IMR-90 (cell line): ENCODE measurements around the gene RGS9. TPM values are rescaled to one million over a fixed set of nuclear protein-coding genes. Genes with fewer than 3 reads are reported as not detected.
A peak's percentile ranks its signal among the peaks of the same experiment; 100 is the strongest.

Source experiments
- ATAC-seq: fragments of 200-7000 bp; cut with Tn5 transposase; 2 replicates; pipeline ENCODE4 v1.9.1; 2020; ENCODE audit warnings: low read depth, mild to moderate bottlenecking, moderate library complexity
- BruUV-seq: library from RNA; stranded (reverse); fragments of 400-500 nt; replicated peaks from 2 replicates; lab custom pipeline; 2021; lab: Mats Ljungman, UMichigan
- CTCF ChIA-PET: fragments of 300-600 bp; formaldehyde crosslinking; extraction: SDS; loops from one replicate; lab custom pipeline; 2021; ENCODE audit warnings: antibody characterized with exemption; lab: Yijun Ruan, JAX
- POLR2A ChIA-PET: fragments of 300-600 bp; sonication (Branson Sonifier 250); formaldehyde crosslinking; loops from one replicate; lab custom pipeline; 2022; ENCODE audit warnings: antibody characterized with exemption; ENCODE audit not compliant: unreplicated experiment; lab: Charles Lee
- DNase-seq: peaks from one replicate; pipeline ENCODE4 v3.0.0; 2013
- H2AFZ ChIP-seq: replicated peaks from 2 replicates; pipeline ENCODE3; 2013; ENCODE audit warnings: low read length, mild to moderate bottlenecking; ENCODE audit not compliant: poor library complexity
- H2AK5ac ChIP-seq: 2 replicates; pipeline ENCODE4 v1.6.1; 2013; ENCODE audit warnings: low read depth, low read length, inconsistent platforms
- H2AK9ac ChIP-seq: replicated peaks from 2 replicates; pipeline ENCODE3; 2013; ENCODE audit warnings: mild to moderate bottlenecking, low read depth, low read length, moderate library complexity; ENCODE audit not compliant: poor library complexity
- H2BK120ac ChIP-seq: 2 replicates; pipeline ENCODE4 v1.6.1; 2013; ENCODE audit warnings: low read depth, low read length, inconsistent platforms
- H2BK15ac ChIP-seq: 3 replicates; pipeline ENCODE4 v1.6.1; 2013; ENCODE audit warnings: low read depth, low read length, inconsistent platforms
- H2BK20ac ChIP-seq: 2 replicates; pipeline ENCODE4 v1.6.1; 2013; ENCODE audit warnings: low read depth, mild to moderate bottlenecking, inconsistent platforms, low read length, moderate library complexity
- H2BK5ac ChIP-seq: 2 replicates; pipeline ENCODE4 v1.6.1; 2013; ENCODE audit warnings: mild to moderate bottlenecking, low read depth, low read length, inconsistent platforms; ENCODE audit not compliant: poor library complexity, severe bottlenecking
- H3K14ac ChIP-seq: replicated peaks from 2 replicates; pipeline ENCODE4 v1.6.1; 2013; ENCODE audit warnings: low read depth, low read length, inconsistent platforms
- H3K18ac ChIP-seq: 2 replicates; pipeline ENCODE4 v1.6.1; 2013; ENCODE audit warnings: low read depth, low read length, control low read depth
- H3K23ac ChIP-seq: 2 replicates; pipeline ENCODE4 v1.6.1; 2013; ENCODE audit warnings: low read depth, low read length, inconsistent platforms
- H3K27ac ChIP-seq: 2 replicates; pipeline ENCODE4 v1.5.1; 2013; ENCODE audit warnings: mild to moderate bottlenecking, control low read depth, low read length; ENCODE audit not compliant: insufficient read depth
- H3K27me3 ChIP-seq: 2 replicates; pipeline ENCODE4 v1.6.1; 2013; ENCODE audit warnings: low read length; ENCODE audit not compliant: control insufficient read depth, insufficient read depth
- H3K36me3 ChIP-seq: 2 replicates; pipeline ENCODE4 v1.6.1; 2013; ENCODE audit warnings: low read length, mixed read lengths; ENCODE audit not compliant: control insufficient read depth, insufficient read depth
- H3K4ac ChIP-seq: 2 replicates; pipeline ENCODE4 v1.6.1; 2013; ENCODE audit warnings: low read depth, low read length, inconsistent platforms
- H3K4me1 ChIP-seq: 2 replicates; pipeline ENCODE4 v1.6.1; 2013; ENCODE audit warnings: low read length, mixed read lengths; ENCODE audit not compliant: control insufficient read depth, insufficient read depth
- H3K4me2 ChIP-seq: 2 replicates; pipeline ENCODE4 v1.6.1; 2013; ENCODE audit warnings: low read depth, mild to moderate bottlenecking, control low read depth, low read length, moderate library complexity
- H3K4me3 ChIP-seq: 2 replicates; pipeline ENCODE4 v1.5.1; 2013; ENCODE audit warnings: low read depth, mild to moderate bottlenecking, control low read depth, low read length, moderate library complexity; ENCODE audit not compliant: insufficient read depth
- H3K56ac ChIP-seq: 2 replicates; pipeline ENCODE4 v1.6.1; 2013; ENCODE audit warnings: low read length, inconsistent platforms; ENCODE audit not compliant: insufficient read depth; ENCODE audit errors: extremely low read depth
- H3K79me1 ChIP-seq, 2 experiments: 2 replicates each; pipeline ENCODE4 v1.6.1; 2013; ENCODE audit warnings: low read length in 2 of 2, inconsistent platforms in 1 of 2, low read depth in 1 of 2
- H3K9ac ChIP-seq: 2 replicates; pipeline ENCODE4 v1.6.1; 2013; ENCODE audit warnings: low read depth, low read length, control low read depth
- H3K9me1 ChIP-seq: 2 replicates; pipeline ENCODE4 v1.6.1; 2013; ENCODE audit warnings: low read length, inconsistent platforms; ENCODE audit not compliant: insufficient read depth
- H3K9me3 ChIP-seq: 2 replicates; pipeline ENCODE4 v1.6.1; 2013; ENCODE audit warnings: low read length; ENCODE audit not compliant: control insufficient read depth, insufficient read depth
- H4K20me1 ChIP-seq: 2 replicates; pipeline ENCODE4 v1.6.1; 2013; ENCODE audit warnings: low read length, inconsistent platforms; ENCODE audit not compliant: insufficient read depth
- H4K5ac ChIP-seq: 2 replicates; pipeline ENCODE4 v1.6.1; 2013; ENCODE audit warnings: mild to moderate bottlenecking, low read depth, low read length, control low read depth
- H4K8ac ChIP-seq, 2 experiments: 2 replicates each; pipeline ENCODE4 v1.6.1; 2013; ENCODE audit warnings: low read depth in 2 of 2, low read length in 2 of 2, control low read depth in 1 of 2, inconsistent platforms in 1 of 2
- H4K91ac ChIP-seq: 2 replicates; pipeline ENCODE4 v1.6.1; 2013; ENCODE audit warnings: low read depth, low read length, inconsistent platforms; ENCODE audit not compliant: insufficient read depth
- MXI1 ChIP-seq: IDR thresholded peaks from 2 replicates; pipeline ENCODE4 v1.6.1; 2012; ENCODE audit warnings: low read depth, mild to moderate bottlenecking, low read length, moderate library complexity, borderline replicate concordance
- WGBS, 2 experiments: methylation state at CpG; one replicate each; pipeline versions ENCODE4 v1.1.5 to v1.1.7; 2013; ENCODE audit warnings: missing lambda C conversion rate in 2 of 2; ENCODE audit not compliant: insufficient read length in 1 of 2; ENCODE audit errors: extremely low coverage in 2 of 2; 5-methylcytosine and 5-hydroxymethylcytosine counted together
- dilution Hi-C: fragments of 300-500 bp; cut with HindIII; formaldehyde crosslinking; loops from one replicate; pipeline ENCODE4 v1.14.3; 2018; ENCODE audit warnings: low sequenced_read_pairs; ENCODE audit not compliant: unreplicated experiment
- in situ Hi-C: fragments of 300-500 bp; cut with MboI; formaldehyde crosslinking; loops from 3 replicates; pipeline ENCODE4 v1.14.3; 2019; ENCODE audit warnings: low sequenced_read_pairs, inconsistent platforms, mixed read lengths
- intact Hi-C: fragments of 100-400 bp; cut with micrococcal nuclease; formaldehyde crosslinking; loops from 2 replicates; pipeline ENCODE4 v1.10.0; 2022
- polyA plus RNA-seq, 3 experiments: library from polyadenylated mRNA; depleted of rRNA; stranded (reverse); fragments of >200 nt; gene quantifications; 2 replicates each; pipeline ENCODE4 v1.2.3, GENCODE V29; 2012; ENCODE audit warnings: low replicate concordance in 1 of 3
- total RNA-seq: library from RNA; depleted of rRNA; stranded (reverse); fragments of >200 nt; gene quantifications from 2 replicates; pipeline ENCODE4 v1.2.3, GENCODE V29; 2012
- TF ChIP-seq, protein P1 (sequence below): fragments of 150-350 bp; IDR thresholded peaks from 2 replicates; pipeline ENCODE4 v1.6.1; 2017; ENCODE audit warnings: mild to moderate bottlenecking, antibody characterized with exemption, low read length, low read depth

The RGS9 gene
- total and polyA plus RNA-seq, 2 of the 4 experiments (the other 2 are of a cell fraction), result 0.90 to 1.1 TPM

DNA sequence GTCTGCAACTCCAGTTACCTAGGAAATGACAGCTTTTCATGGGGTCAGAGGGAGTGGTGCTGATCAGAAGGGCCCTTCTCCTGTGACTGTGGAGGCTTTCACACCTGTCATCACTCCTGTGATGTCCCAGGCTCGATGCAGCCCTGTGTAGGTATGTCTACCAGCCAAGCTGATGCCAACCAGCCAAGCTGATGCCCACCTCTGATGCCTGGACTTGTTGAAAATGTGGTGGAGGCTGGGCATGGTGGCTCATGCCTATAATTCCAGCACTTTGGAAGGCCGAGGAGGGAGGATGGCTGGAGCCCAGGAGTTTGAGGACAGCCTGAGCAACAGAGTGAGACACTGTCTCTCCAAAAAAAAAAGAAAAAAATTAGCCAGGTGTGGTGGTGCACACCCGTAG is 33.7 kb upstream of the RGS9 start:
- intact Hi-C loops, result no loop called here
- dilution Hi-C loops, result no loop called here
- Histone ChIP-seq H3K79me1 (no peaks in the 10 kb centered on the region), H3K14ac (no peak overlapping the region), H3K4ac (0 out of 2 replicates have a peak overlapping the region, but pooled peaks have one; percentile 4), H4K91ac (no peak overlapping the region), H2AK9ac (no peak overlapping the region), H3K9me3 (no peaks in the 10 kb centered on the region), H2BK20ac (0 out of 2 replicates have a peak overlapping the region, but pooled peaks have one; percentile 12), H3K9me1 (peaks cover 6% of the 10 kb centered on the region; the same call in 1 of the 2 replicates), H4K5ac (no peak overlapping the region), H2BK5ac (no peak overlapping the region), H3K4me1 (peaks cover 12% of the 10 kb centered on the region), H3K4me3 (no peak overlapping the region), H3K23ac (no peak overlapping the region), H3K9ac (no peak overlapping the region), H3K27me3 (no peaks in the 10 kb centered on the region), H2BK15ac (no peak overlapping the region), H4K8ac (no peak overlapping the region), H3K27ac (no peak overlapping the region), H2AFZ (no peak overlapping the region), H3K56ac (no peak overlapping the region), H2AK5ac (no peak overlapping the region; the same call in 1 of the 2 replicates), H3K4me2 (no peak overlapping the region), H3K36me3 (no peaks in the 10 kb centered on the region), H2BK120ac (peak overlapping the region; percentile 2; the same call in 1 of the 2 replicates), H3K18ac (no peak overlapping the region), H4K20me1 (peaks cover 4% of the 10 kb centered on the region; the same call in 1 of the 2 replicates)
- no peak for TF ChIP-seq MXI1
- TF ChIP-seq, protein P1, sequence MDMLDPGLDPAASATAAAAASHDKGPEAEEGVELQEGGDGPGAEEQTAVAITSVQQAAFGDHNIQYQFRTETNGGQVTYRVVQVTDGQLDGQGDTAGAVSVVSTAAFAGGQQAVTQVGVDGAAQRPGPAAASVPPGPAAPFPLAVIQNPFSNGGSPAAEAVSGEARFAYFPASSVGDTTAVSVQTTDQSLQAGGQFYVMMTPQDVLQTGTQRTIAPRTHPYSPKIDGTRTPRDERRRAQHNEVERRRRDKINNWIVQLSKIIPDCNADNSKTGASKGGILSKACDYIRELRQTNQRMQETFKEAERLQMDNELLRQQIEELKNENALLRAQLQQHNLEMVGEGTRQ, result no peak
- no peak for ATAC-seq
- ChIA-PET POLR2A (interaction anchor here (0.6 kb wide), 1 partner anchor 55 kb away, joined by 3 read pairs; no protein-coding TSS in a partner anchor), CTCF (interaction anchor here (0.6 kb wide), 2 partner anchors 29 kb away, joined by 3 to 8 read pairs; no protein-coding TSS in a partner anchor)
- no peak for DNase-seq
- no TSS peak for BruUV-seq
- in situ Hi-C loops, result no loop called here
- no CpG with 5 or more reads among the region's 3 CpGs for WGBS, 2 experiments
